Neural cell (in vitro differentiated cells): ENCODE data around the gene AFF2. TPM values are rescaled to one million over a fixed set of nuclear protein-coding genes. Genes with fewer than 3 reads are reported as not detected.

ENCODE experiments used
- H2AFZ ChIP-seq: fragments of 200-600, 300-800 bp; sonication (generic), shearing (Covaris generic); 2 replicates; pipeline ENCODE4 v1.6.0; 2014; ENCODE audit warnings: low read depth, mild to moderate bottlenecking, antibody characterized with exemption, low read length, moderate library complexity
- H3F3A ChIP-seq: fragments of 200-600 bp; shearing (Covaris generic); 2 replicates; pipeline ENCODE4 v1.6.1; 2016; ENCODE audit warnings: mild to moderate bottlenecking, moderate library complexity, mixed read lengths, antibody characterized with exemption, low read length; ENCODE audit not compliant: insufficient read depth, poor library complexity, severe bottlenecking
- H3K27ac ChIP-seq: fragments of 200-600, 300-800 bp; sonication (generic), shearing (Covaris generic); 2 replicates; pipeline ENCODE4 v1.5.1; 2014; ENCODE audit warnings: mild to moderate bottlenecking, low read length, moderate library complexity
- H3K27me3 ChIP-seq: fragments of 300-800, 200-600 bp; sonication (generic), shearing (Covaris generic); 2 replicates; pipeline ENCODE4 v1.6.0; 2014; ENCODE audit warnings: mild to moderate bottlenecking, low read depth, low read length, moderate library complexity; ENCODE audit not compliant: insufficient read depth
- H3K36me3 ChIP-seq: fragments of 300-800, 200-600 bp; sonication (generic), shearing (Covaris generic); 2 replicates; pipeline ENCODE4 v1.5.1; 2014; ENCODE audit warnings: mild to moderate bottlenecking, antibody characterized with exemption, low read length, moderate library complexity; ENCODE audit not compliant: insufficient read depth
- H3K4me2 ChIP-seq: fragments of 300-800, 200-600 bp; sonication (generic), shearing (Covaris generic); 2 replicates; pipeline ENCODE4 v1.6.0; 2014; ENCODE audit warnings: mild to moderate bottlenecking, low read length
- H3K4me3 ChIP-seq: fragments of 300-800, 200-600 bp; sonication (generic), shearing (Covaris generic); 2 replicates; pipeline ENCODE4 v1.5.1; 2014; ENCODE audit warnings: mild to moderate bottlenecking, low read length, moderate library complexity
- H3K79me2 ChIP-seq: fragments of 200-600 bp; shearing (Covaris generic); replicated peaks from 2 replicates; pipeline ENCODE4 v1.6.0; 2014; ENCODE audit warnings: mild to moderate bottlenecking, low read length, moderate library complexity; ENCODE audit not compliant: insufficient read depth
- H3K9ac ChIP-seq: fragments of 300-800, 200-600 bp; sonication (generic), shearing (Covaris generic); 2 replicates; pipeline ENCODE4 v1.6.1; 2016; ENCODE audit warnings: mild to moderate bottlenecking, low read length, mixed read lengths
- H3K9me2 ChIP-seq: fragments of 200-600 bp; shearing (Covaris generic); 2 replicates; pipeline ENCODE4 v1.6.1; 2016; ENCODE audit warnings: mild to moderate bottlenecking, low read length, mixed read lengths; ENCODE audit not compliant: insufficient read depth
- H3K9me3 ChIP-seq: fragments of 200-600, 300-800 bp; sonication (generic), shearing (Covaris generic); 2 replicates; pipeline ENCODE4 v1.6.1; 2016; ENCODE audit warnings: mild to moderate bottlenecking, mixed run types, low read length, moderate library complexity, mixed read lengths
- H4K20me1 ChIP-seq: fragments of 200-600 bp; shearing (Covaris generic); 2 replicates; pipeline ENCODE4 v1.6.1; 2016; ENCODE audit warnings: mild to moderate bottlenecking, mixed run types; ENCODE audit not compliant: insufficient read depth
- EP300 ChIP-seq: fragments of 450-650 bp; conservative IDR thresholded peaks from 2 replicates; pipeline ENCODE4 v1.6.1; 2014; ENCODE audit warnings: antibody characterized with exemption, mild to moderate bottlenecking, moderate library complexity; ENCODE audit not compliant: poor library complexity, severe bottlenecking
- EZH2 ChIP-seq: fragments of 200-600, 300-800 bp; shearing (Covaris generic), sonication (generic); IDR thresholded peaks from 2 replicates; pipeline ENCODE4 v1.6.1; 2014; ENCODE audit warnings: antibody characterized with exemption, low read length, borderline replicate concordance, mild to moderate bottlenecking; ENCODE audit not compliant: insufficient read depth, poor library complexity, severe bottlenecking
- MXI1 ChIP-seq: fragments of 450-650 bp; conservative IDR thresholded peaks from 2 replicates; pipeline ENCODE4 v1.6.1; 2014; ENCODE audit warnings: antibody characterized with exemption, mild to moderate bottlenecking; ENCODE audit not compliant: poor library complexity, severe bottlenecking
- POLR2AphosphoS5 ChIP-seq: IDR thresholded peaks from 2 replicates; pipeline ENCODE4 v1.6.1; 2012
- RAD21 ChIP-seq: fragments of 450-650 bp; conservative IDR thresholded peaks from 2 replicates; pipeline ENCODE4 v1.6.1; 2014; ENCODE audit warnings: antibody characterized with exemption, mild to moderate bottlenecking, moderate library complexity
- SMC3 ChIP-seq: fragments of 450-650 bp; conservative IDR thresholded peaks from 2 replicates; pipeline ENCODE4 v1.6.1; 2014; ENCODE audit warnings: antibody characterized with exemption, mild to moderate bottlenecking, moderate library complexity; ENCODE audit not compliant: poor library complexity
- TAF1 ChIP-seq: IDR thresholded peaks from 2 replicates; pipeline ENCODE4 v1.6.1; 2012; ENCODE audit warnings: low read depth
- polyA plus RNA-seq: library from polyadenylated mRNA; depleted of rRNA; stranded (reverse); fragments of >200 nt; gene quantifications from 2 replicates; pipeline ENCODE4 v1.2.3, GENCODE V29; 2014
- TF ChIP-seq, protein P1 (sequence below): fragments of 450-650 bp; IDR thresholded peaks from 2 replicates; pipeline ENCODE4 v1.5.1; 2014; ENCODE audit warnings: antibody characterized with exemption, mild to moderate bottlenecking, moderate library complexity; ENCODE audit not compliant: poor library complexity, severe bottlenecking
- TF ChIP-seq, protein P2 (sequence below): IDR thresholded peaks from 2 replicates; pipeline ENCODE4 v1.6.1; 2012; ENCODE audit warnings: borderline replicate concordance

Gene AFF2
- polyA plus RNA-seq, 1 donor from 2014 or later = 10.5 TPM

DNA sequence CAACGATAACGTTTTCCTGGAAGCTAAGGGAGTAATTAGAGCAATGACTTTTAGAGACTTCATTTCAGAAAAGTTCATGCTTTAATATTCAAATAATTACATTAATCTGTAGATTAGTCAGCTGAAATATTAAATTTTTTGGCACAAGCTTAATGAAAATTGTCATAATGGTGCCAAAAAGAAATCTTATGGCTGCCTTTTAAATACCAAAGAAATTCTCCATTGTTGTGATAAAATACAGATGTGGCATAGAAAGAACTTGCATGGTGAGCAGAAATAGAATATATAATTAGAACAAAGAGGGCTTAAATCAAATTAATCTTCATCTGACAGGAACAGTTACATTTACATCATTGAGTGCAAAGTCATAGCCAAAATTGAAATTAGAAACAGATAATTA is 263.5 kb downstream of the AFF2 start:
- Histone ChIP-seq H3K27me3 (no peaks in the 10 kb centered on the region), H4K20me1 (no peaks in the 10 kb centered on the region), H3K4me3 (no peak overlapping the region), H2AFZ (no peak overlapping the region), H3K79me2 (no peaks in the 10 kb centered on the region), H3K9ac (no peak overlapping the region), H3K4me2 (no peak overlapping the region), H3F3A (no peaks in the 10 kb centered on the region), H3K9me3 (no peaks in the 10 kb centered on the region), H3K27ac (no peak overlapping the region), H3K9me2 (no peaks in the 10 kb centered on the region), H3K36me3 (no peaks in the 10 kb centered on the region)
- TF ChIP-seq EP300 = no peak
- no peak for TF ChIP-seq SMC3
- TF ChIP-seq POLR2AphosphoS5 = no peak
- TF ChIP-seq, protein P1, sequence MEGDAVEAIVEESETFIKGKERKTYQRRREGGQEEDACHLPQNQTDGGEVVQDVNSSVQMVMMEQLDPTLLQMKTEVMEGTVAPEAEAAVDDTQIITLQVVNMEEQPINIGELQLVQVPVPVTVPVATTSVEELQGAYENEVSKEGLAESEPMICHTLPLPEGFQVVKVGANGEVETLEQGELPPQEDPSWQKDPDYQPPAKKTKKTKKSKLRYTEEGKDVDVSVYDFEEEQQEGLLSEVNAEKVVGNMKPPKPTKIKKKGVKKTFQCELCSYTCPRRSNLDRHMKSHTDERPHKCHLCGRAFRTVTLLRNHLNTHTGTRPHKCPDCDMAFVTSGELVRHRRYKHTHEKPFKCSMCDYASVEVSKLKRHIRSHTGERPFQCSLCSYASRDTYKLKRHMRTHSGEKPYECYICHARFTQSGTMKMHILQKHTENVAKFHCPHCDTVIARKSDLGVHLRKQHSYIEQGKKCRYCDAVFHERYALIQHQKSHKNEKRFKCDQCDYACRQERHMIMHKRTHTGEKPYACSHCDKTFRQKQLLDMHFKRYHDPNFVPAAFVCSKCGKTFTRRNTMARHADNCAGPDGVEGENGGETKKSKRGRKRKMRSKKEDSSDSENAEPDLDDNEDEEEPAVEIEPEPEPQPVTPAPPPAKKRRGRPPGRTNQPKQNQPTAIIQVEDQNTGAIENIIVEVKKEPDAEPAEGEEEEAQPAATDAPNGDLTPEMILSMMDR = no peak
- TF ChIP-seq RAD21 = no peak
- no peak for TF ChIP-seq MXI1
- no peak for TF ChIP-seq TAF1
- TF ChIP-seq, protein P2, sequence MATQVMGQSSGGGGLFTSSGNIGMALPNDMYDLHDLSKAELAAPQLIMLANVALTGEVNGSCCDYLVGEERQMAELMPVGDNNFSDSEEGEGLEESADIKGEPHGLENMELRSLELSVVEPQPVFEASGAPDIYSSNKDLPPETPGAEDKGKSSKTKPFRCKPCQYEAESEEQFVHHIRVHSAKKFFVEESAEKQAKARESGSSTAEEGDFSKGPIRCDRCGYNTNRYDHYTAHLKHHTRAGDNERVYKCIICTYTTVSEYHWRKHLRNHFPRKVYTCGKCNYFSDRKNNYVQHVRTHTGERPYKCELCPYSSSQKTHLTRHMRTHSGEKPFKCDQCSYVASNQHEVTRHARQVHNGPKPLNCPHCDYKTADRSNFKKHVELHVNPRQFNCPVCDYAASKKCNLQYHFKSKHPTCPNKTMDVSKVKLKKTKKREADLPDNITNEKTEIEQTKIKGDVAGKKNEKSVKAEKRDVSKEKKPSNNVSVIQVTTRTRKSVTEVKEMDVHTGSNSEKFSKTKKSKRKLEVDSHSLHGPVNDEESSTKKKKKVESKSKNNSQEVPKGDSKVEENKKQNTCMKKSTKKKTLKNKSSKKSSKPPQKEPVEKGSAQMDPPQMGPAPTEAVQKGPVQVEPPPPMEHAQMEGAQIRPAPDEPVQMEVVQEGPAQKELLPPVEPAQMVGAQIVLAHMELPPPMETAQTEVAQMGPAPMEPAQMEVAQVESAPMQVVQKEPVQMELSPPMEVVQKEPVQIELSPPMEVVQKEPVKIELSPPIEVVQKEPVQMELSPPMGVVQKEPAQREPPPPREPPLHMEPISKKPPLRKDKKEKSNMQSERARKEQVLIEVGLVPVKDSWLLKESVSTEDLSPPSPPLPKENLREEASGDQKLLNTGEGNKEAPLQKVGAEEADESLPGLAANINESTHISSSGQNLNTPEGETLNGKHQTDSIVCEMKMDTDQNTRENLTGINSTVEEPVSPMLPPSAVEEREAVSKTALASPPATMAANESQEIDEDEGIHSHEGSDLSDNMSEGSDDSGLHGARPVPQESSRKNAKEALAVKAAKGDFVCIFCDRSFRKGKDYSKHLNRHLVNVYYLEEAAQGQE = no peak
- TF ChIP-seq EZH2 = no peak

DNA sequence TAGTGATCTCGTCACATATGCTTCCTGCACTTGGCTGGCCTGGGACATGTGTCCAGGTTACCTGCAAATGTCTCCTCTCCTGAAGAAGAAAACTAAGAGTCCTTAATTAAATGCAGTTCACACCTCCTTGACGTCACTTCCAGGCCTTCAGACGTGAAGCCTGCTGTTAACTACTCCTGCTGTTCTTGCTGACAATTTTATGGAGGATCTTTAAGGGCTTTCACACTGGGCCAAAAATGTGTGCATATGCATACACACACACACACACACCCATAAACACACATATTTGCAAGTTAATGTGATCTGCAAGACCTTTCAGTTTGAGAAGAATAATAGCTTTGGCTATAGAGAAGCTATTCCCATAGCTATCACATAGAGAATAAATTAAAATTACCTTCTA is 267.9 kb downstream of the AFF2 start:
- Histone ChIP-seq H3K27ac (no peak overlapping the region), H3K27me3 (no peaks in the 10 kb centered on the region), H3F3A (no peaks in the 10 kb centered on the region), H3K4me2 (no peak overlapping the region), H4K20me1 (no peaks in the 10 kb centered on the region), H3K36me3 (no peaks in the 10 kb centered on the region), H3K79me2 (no peaks in the 10 kb centered on the region), H2AFZ (no peak overlapping the region), H3K4me3 (no peak overlapping the region), H3K9me2 (no peaks in the 10 kb centered on the region), H3K9ac (no peak overlapping the region), H3K9me3 (no peaks in the 10 kb centered on the region)
- TF ChIP-seq TAF1 (no peak), MXI1 (no peak), RAD21 (no peak), EZH2 (no peak), POLR2AphosphoS5 (no peak), EP300 (no peak), SMC3 (no peak)
- TF ChIP-seq, protein P1 = no peak
- TF ChIP-seq, protein P2 = no peak
